COLO668 (cell line): ENCODE results near the gene CDH23.

Source experiments
- DNase-seq: peaks from one replicate; lab custom pipeline; 2025; ENCODE audit not compliant: unreplicated experiment; lab: John Stamatoyannopoulos, UW

The CDH23 gene

DNA sequence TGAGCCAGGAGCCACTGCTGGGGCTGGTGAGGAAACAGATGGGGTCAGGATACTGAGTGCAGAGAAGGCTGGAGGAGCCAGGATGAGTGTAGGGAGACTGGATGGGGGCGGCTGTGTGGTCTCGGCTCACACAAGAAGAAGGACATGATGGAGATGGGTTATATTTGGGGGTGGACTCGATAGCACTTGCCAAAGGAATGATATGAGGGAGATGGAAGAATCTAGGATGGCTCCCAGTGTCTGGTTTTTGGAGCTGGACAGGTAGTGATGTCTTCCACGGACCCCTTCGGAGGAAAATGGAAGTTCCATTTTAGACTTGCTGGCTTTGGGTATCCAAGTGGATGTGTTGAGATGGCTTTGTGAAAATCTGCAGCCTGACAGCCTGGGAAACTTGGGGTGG, 83.9 kb downstream of the CDH23 start:
- no peak for DNase-seq

DNA sequence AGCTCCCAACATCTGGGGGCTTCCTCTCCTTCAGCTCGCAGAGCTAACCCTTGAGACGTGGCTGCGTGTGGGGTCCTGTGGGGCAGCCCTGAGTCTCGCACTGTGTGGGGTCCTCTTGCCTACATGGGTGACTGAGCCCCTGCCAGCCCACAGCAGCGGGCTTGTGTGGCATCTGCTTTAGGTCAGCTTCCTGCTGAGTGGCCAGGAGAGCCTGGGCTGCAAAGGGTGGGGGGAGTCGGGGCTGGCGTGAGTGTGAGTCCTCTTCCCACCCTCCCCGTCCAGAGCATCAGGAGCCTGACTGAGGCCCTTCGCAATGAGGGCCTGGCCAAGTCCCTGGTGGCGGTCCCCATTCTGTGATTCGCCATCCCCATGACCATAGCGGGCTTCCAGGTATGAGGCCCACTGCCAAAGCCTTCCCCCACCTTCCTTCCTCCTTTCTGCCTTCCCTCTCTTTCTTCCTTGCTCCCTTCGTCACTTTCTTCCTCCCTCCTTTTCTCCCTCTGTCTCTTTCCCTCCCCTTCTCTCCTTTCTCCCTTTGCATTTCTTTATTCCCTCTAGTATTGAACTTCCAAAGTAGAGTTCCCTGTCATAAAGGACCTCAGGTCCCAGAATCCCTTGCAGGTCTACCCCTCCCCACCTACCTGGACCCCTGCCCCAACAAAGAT, 85.2 kb downstream of the CDH23 start:
- no peak for DNase-seq

DNA sequence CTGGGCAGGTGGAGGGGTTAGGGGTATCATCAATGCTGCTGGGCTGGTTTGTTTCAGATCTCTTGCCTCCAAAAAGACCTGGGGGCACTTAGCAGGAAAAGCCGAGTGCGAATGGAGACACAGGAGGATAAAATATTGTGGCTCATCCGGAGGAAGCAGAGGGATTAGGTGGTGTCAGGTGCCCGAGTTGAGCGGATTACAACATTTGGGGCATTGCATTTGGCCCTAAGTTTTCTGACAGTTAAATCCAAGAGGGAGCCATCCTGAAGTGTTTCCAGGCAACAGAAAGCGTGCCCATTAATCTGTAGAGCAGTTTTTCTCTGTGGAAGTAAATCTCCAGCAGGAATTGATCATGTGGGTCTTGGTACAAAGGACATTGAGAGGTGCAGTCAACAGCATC, 85.9 kb downstream of the CDH23 start:
- DNase-seq, result no peak

DNA sequence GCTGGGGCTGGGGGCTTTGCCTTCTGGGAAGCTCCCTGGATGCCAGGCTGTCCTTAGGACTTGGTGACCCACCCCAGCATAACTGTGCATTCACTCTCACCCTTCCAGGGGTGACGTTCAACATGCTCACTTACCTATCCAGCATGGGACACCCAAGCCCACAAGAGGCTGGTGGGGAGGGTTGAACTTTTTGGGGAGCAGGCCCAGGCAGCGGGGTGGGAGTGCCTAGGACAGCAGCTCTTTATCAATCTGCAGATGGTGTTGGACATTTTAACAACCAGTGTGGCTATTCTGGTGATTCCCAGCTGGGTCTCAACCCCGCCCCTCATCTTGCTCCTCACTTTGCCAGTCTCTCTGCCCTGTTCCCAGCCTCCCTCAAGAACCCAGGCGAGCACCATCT, 86.4 kb downstream of the CDH23 start:
- no peak for DNase-seq

- DNase-seq, result no peak
Measured at GRCh38 chr10:71483885-71484751, 87.4 kb downstream of the CDH23 start.

- no peak for DNase-seq
Measured at GRCh38 chr10:71486484-71487114, 89.9 kb downstream of the CDH23 start.

- no peak for DNase-seq
Measured at GRCh38 chr10:71487726-71488125, 91.0 kb downstream of the CDH23 start.

- DNase-seq, result no peak
Measured at GRCh38 chr10:71489077-71489476, 92.4 kb downstream of the CDH23 start.

- DNase-seq, result no peak
Measured at GRCh38 chr10:71492872-71493271, 96.2 kb downstream of the CDH23 start.

DNA sequence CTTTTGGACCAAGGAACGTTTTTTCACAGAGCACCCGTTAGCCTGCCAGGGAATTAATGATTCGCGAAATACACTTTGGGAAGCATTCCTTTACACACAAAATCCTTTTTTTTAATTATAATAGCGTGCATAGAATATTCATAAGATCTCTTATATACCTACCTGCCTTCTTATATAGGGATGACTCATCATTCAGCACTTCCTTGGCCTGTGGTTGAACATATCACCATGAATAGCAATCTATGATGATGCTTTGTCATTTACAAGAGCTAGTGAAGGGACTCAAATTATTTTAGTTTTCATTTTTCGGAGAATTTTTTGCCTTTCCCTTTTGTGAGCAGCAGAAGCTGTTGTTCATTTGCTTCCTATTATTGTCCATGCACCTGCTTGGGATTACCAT, 97.0 kb downstream of the CDH23 start:
- DNase-seq, result no peak

- DNase-seq, result no peak
Measured at GRCh38 chr10:71494476-71494875, 97.8 kb downstream of the CDH23 start.

- DNase-seq, result no peak
Measured at GRCh38 chr10:71494980-71495381, 98.3 kb downstream of the CDH23 start.

GRCh38 chr10:71496927-71497762, 100.4 kb downstream of the CDH23 start:
- DNase-seq, result no peak

DNA sequence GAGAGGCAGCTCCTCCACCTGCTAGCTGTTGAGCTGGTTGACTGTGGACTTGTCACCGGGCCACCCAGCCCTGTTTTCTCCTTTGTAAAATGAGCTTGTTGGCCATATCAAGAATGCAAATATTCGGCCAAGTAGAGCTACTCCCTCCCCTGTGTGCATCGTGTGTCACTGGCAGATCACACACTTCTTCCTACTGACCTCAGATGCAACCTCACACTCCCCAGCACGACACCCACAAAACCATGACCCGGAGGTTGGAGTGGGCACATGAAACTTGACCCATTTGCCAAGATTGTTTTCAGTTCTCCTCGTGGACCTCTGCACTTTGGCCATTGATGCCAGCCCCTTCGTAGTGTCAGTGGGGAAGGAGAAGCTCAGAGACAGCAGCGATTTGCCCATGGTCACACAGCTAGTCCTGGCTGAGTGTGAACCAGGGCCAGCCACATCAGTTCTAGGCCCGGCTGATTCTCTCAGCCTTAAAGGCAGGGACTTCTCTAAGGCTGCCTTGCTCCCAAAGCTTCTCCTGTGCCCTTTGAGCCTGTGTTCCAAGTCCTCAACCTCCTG, 101.1 kb downstream of the CDH23 start:
- DNase-seq, result no peak

GRCh38 chr10:71501402-71501801, 104.7 kb downstream of the CDH23 start:
- DNase-seq, result no peak

DNA sequence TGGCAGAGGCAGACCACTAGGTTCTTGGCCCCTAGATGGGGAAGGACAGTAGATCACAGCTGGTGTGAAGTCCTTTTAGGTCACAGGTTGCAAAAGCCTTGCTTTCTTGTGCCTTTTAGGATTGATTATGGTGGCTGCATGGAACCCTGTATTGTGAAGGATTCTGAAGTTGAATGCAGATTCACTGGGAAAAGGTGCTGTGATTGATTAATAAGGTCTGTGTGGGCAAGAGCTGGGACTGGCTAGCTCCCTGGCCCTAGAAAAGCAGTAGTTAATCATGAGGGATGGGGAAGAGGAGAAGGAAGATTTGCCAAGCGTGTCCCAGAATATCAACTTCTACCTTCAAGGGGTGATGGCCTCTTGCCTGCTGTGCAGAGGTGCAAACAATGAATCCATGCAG, 105.5 kb downstream of the CDH23 start:
- no peak for DNase-seq

DNA sequence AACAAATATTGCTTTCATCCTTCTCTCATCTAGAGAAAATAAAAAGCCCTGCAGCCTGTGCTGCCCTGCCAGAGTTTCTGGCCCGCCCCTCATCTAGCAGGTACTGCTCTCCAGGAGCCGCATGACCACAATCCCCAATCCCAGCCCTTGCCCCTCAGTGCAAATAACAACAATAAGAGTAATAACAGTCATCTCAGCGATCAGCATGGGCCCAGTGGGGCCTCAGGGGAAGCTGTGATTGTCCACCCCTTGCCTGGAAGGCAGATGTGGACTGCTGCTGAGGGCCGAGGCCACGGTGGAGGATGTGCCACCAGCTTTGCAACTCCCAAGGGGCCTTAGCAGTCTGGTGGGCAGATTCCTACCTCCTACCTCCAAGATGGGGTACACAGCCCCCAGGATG, 106.1 kb downstream of the CDH23 start:
- no peak for DNase-seq

GRCh38 chr10:71504168-71504567, 107.4 kb downstream of the CDH23 start:
- DNase-seq, result no peak

GRCh38 chr10:71504570-71504969, 107.8 kb downstream of the CDH23 start:
- no peak for DNase-seq

GRCh38 chr10:71505862-71506261, 109.1 kb downstream of the CDH23 start:
- no peak for DNase-seq

DNA sequence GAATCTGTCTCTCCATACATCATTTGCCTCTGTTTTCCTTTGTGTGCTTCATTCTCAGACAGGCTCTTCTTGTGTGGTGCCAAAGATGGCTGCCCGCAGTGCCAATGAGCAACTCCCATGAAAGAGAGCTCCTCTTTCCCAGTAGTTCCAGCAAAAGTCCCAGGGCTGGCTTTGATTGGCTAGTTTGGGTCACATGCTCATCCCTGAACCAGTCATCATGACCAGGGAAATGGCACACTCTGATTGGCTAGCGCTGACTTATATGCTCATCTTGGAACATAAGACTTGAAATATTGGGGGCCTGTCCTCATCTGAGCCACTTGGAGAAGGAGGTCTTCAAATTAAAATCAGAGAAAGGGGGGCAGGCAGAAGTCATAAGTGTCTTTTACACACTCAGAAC, 112.7 kb downstream of the CDH23 start:
- DNase-seq, result no peak
